ENCODE results near the gene IL11.
"Not testable (repeated sequence)": the region's sequence is repeated elsewhere in the genome, so short reads cannot be mapped to it uniquely, and the experiment has no call there.

Gene IL11

GRCh38 chr19:55350620-55351315 is 19.5 kb downstream of the IL11 start:
- DNase-seq (ENCODE audit: low spot score): no peak

DNA sequence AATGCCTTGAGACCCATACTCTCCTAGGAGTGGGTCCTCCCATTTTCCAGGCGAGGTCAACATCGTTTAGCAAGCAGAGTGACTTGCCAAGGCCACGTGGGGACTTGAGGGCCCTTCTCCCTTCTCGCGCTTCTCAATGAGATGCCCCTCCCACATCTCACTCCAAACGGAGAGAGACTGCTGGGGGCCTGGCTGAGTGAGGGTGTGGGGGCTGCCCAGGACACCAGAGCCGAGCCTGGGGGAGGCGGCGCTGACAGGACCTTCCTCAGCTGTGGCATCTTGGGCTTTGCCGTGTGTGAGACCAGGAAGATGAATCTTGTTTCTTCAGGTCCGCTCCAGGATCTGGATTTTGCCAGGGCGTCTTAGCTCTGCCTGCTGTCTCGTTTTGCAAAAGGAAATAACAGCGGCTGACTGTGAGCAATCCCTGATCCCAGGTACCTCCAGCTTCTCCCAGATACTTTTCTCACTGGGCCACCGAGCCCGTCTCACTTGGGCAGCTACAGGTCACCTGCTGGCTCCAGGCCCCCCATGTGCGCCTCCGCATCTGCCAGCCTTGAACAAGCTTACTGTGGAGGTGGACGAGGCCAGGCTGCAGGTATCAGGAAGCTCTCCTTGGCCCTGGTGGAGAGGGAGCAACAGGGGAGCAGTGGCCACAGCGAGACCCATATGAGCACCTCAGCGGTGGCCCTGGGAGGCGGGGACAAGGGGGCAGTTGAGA is 21.8 kb downstream of the IL11 start:
- no peak for DNase-seq (ENCODE audit: low spot score)

DNA sequence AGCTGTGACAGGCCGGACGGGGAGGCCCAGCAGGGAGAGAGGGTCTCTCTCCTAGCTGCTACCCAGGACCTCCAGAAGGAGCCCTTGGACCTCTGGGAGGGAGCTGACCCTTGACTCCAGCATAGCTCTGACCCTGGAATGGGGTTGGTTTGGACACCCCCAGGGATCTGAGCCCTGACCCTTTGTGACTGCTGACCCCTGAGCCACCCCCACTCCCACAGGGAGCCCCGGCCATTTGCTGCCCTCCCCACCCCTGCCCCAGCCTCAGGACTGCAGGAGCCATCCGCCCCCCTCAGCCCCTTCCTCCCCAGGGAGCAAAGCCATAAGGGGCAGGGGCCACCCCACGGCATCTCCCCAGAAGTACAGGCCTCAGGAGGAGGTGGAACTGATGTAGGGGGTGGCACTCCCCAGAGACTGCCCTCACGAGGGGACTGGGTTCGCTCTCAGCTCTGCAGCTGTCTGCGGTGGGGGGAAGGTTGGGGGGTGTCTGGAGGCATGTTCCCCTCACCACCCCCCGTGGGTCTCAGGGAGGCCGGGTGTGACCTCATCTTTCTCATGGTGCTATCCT is 22.7 kb downstream of the IL11 start:
- DNase-seq (ENCODE audit: low spot score): no peak

DNA sequence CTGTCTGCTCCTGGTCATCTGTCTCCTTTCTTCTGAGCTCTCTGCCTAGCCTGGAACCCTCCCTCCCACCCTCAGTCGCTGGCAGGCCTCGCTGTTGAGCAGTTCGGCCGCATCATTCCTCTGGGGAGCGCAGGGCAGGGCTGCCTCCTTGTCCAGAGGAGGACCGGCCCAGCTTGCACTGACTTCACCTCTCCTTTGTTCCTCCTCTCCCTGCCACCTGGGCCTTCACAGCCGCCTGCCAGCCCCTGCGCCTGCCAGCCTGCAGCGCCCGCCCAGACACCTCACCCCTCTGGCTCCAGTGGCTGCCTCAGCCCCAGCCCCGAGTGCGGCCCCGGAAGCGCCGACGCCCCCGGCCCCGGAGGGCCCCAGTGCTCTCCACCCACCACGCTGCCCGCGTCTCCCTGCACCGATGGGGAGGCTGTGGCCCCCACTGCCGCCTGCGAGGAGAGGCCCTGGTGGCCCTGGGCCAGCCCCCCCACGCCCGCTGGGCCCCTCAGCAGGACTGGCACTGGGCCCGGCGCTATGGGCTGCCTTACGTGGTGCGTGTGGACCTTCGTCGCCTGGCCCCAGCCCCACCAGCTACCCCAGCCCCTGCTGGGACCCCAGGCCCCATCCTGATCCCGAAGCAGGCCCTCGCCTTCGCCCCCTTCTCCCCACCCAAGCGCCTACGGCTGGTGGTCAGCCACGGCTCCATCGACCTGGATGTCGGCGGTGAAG is 23.4 kb downstream of the IL11 start:
- DNase-seq (ENCODE audit: low spot score): no peak

GRCh38 chr19:55345818-55346724 is 24.2 kb downstream of the IL11 start:
- DNase-seq (ENCODE audit: low spot score): no peak

DNA sequence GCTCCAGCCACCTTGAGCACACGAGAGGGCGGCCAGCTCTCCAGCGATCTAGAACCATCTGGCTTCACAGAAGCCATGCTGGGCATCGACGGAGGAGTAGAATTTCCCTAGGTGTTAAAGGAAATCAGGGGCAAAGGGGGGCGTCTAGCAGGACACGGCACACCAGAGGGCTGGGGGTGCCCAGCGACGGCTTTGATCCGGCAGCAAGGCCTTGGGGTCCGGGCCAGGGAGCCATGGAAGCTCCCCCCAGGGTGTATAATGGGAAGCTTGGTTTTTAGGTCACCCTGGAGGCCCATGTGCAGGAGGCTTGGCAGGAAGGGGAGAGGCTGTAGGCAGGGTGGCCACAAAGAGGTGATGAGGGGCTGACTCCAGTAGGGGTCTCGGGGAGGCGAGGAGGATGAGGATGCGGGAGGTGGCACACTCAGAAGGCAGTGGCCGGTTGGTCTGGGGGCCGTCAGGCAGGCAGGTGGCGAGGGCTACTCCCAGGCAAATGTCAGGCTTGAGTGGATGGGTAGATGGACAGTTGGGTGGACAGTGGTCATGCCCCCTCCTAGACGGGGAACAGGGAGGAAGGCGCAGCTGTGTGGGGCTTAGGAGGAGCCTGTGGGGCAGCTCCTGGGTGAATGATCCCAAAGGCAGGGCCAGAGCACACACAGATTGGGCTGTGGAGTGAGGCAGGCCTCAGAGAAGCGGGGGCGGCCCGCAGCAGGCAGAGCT is 25.0 kb downstream of the IL11 start:
- no peak for DNase-seq (ENCODE audit: low spot score)

- DNase-seq (ENCODE audit: low spot score): no peak
These were observed 25.8 kb downstream of the IL11 start for GRCh38 chr19:55344444-55344843.

GRCh38 chr19:55341595-55342531 is 28.4 kb downstream of the IL11 start:
- DNase-seq (ENCODE audit: low spot score): no peak

DNA sequence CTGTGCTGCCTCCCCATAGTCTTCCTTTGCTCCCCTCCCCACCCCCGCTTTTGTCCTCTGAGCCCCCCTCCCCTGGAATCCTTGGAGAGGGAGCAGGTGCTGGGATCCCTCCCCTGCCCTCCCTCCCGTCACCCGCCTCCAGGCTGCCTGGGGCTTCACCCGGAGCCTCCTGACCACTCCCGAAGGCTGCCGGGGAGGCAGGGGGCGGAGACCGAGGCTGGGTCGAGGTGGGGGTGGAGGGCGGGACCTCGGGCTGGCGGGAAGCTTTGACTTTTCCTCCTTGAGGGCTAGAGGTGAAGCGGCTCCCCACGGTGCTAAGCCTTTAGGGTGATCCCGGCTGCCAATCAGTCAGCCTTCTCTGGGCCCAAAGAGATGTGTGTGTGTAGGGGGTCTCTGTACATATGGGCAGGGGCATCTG is 29.1 kb downstream of the IL11 start:
- DNase-seq (ENCODE audit: low spot score): peak; percentile 93

DNA sequence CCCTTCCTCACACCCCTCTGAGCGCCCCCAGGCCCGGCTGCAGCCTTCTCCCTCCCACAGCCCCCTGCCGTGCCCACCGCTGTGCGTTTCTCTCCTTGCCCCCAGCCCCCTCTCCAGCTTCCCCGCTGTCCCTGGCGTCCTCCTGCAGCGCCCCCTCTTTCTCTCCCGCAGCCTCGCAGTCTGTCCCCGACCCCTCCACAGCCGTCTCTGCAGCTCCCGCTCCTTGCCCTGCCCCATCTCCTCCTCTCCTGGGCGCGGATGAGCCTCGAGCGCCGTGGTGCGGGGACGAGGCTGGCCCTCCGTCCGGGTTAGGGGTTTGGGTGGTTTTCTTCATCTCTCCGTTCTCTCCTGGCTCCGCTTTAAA is 29.5 kb downstream of the IL11 start:
- DNase-seq (ENCODE audit: low spot score): no peak

DNA sequence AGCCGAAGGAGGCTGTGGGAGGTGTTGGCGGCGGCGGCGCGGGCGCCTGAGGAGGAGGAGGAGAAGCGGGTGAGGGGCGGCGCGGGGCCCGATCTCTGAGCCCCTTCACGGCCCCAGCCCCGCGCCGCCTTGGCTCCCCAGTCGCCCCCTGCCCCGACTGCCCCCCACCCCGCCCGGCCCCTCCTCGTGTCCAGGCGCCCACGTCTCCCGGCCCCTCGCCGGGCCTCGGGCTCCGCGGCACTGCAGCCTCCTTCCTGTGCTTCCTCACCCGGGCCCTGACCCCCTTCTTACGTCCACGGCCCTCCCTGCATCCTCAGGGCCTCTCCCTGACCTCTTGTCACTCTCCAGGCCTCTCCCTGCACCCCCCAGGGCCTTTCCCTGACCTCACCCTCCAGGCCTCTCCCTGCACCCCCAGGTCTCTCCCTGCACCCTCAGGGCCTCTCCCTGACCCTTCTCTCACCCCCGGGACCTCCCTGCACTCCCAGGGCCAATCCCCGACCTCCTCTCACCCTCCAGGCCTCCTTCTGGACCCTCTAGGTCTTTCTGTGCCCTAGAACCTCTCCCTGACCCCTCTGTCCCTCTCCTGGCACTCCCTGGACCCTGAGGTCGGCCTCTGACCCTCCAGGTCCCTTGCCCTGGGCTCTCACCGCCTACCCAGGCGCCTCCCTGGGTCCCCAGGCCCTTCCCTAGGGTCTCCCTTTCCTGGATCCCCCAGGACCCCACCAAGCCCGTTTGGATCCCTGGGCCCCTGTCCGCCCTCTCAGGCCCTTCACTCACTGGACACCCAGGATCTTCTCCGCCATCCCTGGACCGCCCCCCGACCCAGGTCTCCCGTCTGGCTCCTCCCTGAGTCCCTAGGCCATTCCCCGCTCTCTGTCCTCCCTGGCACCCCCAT is 30.1 kb downstream of the IL11 start:
- no peak for DNase-seq (ENCODE audit: low spot score)

DNA sequence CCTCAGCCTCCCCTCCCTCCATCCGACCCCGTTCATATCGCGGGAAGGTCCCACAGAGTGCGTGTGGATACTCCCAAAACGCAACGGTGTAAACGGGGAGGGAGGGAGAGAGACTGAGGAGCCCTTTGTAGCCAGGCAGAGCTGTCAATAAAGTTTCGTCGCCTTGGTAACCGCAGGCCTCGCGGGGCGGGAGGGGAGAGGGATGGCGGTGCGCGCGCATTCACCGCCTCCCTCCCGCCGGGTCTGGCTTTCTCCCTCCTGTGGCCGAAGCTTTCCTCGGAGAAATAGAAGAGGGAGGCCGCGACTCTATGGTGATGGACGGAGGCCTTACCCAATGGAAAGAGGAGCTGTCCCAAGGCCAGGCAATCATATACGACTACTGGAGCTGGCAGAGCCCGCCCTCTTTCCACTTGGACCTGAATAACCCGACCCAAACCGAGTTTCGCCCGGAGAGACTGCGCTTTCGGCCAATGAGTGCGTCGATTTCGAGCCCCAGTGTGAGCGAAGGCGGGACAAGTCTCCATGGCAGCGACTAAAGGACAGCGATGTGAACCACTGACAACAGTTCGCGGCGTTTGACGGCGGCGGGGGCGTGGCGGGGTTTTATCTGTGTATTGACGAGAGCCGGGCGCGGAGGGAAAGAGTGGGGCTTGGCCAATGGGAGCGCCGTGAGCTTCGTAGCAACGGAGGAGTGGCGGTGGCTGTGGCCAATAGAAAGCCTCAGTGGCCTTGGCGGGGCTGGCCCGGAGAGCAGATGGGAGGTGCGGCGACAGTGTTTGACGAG is 31.0 kb downstream of the IL11 start, which contains the start of gene KMT5C:
Gene KMT5C (plus strand): TSS at position 772 of the 784 bp plus-strand sequence. CDS start 2,061 bp downstream, outside the sequence.
- peak; percentile 100 for DNase-seq (ENCODE audit: low spot score)

DNA sequence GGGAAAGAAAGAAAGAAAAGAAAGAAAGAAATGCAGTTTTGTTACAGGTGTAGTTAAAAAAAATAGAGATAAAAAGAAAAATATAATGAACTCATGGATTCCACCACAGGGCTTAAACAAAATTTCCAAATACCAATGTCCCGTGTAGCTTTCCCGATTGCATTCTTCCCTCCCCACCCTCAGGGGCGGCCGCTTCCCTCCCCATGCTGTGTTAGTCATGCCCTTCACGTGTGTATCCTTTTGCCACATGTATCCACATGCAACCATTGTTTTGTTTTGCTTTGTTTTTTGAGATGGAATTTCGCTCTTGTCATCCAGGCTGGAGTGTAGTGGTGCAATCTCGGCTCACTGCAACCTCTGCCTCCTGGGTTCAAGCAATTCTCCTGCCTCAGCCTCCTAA is 34.2 kb downstream of the IL11 start:
- peak; percentile 69 for DNase-seq (ENCODE audit: low spot score)

DNA sequence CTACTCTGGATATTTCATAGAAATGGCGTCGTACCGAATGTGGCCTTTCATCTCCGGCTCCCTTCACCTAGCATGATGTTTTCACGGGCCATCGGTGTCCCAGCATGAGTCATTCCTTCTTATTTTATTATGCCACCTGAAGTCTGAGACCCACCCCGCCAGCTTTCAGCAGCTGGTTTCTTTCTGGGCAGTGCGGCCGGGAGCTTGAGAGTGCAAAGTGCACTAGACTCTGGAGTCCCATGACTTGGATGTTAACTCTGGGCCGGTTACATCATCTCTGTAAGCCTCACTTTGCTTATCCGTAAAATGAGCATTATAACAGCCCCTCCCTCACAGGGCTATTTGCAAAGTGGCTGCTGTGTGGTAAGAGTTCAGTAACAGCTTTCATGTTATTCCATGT is 36.4 kb downstream of the IL11 start:
- DNase-seq (ENCODE audit: low spot score): no peak

DNA sequence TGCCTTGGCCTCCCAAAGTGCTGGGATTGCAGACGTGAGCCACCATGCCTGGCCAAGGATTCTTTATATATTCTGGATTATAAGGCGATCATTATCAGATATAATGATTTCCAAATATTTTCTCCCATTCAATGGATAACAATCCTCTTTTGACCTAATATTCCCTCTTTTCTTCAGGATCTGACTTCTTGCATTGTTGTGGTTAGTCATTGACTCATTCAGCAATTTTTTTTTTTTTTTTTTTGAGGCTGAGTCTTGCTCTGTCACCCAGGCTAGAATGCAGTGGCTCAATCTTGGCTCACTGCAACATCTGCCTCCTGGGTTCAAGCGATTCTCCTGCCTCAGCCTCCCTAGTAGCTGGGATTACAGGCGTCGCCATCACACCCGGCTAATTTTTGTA is 40.5 kb downstream of the IL11 start:
- peak; percentile 65 for DNase-seq (ENCODE audit: low spot score)

DNA sequence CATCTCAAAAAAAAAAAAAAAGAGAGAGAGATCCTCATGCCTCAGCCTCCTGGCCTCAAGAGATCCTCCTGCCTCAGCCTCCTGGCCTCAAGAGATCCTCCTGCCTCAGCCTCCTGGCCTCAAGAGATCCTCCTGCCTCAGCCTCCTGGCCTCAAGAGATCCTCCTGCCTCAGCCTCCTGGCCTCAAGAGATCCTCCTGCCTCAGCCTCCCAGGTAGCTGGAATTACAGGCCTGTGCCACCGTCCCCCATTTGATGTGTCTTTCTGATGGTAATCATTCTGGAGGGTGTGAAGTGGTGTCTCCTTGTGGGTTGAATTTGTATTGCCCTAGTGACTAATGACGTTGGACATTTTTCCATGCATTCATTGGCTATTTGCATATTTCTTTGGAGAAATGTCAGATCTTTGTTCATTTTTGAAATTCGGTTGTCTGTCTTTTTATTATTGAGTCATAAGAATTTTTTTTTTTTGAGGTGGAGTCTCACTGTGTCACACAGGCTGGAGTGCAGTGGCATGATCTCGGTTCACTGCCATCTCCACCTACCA is 41.4 kb downstream of the IL11 start:
- DNase-seq (ENCODE audit: low spot score): not testable (repeated sequence)

DNA sequence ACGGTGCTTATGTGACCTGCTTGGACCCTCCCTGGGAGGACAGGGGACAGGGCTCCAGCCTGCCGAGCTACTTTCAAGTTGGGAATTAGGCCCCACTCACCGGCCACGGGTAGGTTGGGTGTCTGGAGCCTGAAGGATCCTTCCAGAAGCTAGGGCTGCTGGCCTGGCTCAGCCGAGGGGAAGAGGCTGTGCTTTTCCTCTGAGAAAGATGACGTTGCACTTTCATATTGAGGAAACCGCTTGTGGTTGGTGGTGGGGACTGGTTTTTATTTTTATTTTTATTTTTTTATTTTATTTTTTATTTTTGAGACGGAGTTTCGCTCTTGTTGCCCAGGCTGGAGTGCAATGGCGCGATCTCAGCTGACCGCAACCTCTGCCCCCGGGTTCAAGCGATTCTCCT is 45.1 kb downstream of the IL11 start, which contains the start of gene TMEM150B:
Gene TMEM150B (minus strand): TSS at position 170 of the 400 bp plus-strand sequence. CDS start 4,305 bp downstream, outside the sequence.
- no peak for DNase-seq (ENCODE audit: low spot score)

All from AG08395 (cell line).